Measurements from ENCODE around the gene MYL2.
A peak's percentile ranks its signal among the peaks of the same experiment; 100 is the strongest.

Gene MYL2

GRCh38 chr12:110888256-110888991, 32.0 kb downstream of the MYL2 start:
- no peak for DNase-seq

DNA sequence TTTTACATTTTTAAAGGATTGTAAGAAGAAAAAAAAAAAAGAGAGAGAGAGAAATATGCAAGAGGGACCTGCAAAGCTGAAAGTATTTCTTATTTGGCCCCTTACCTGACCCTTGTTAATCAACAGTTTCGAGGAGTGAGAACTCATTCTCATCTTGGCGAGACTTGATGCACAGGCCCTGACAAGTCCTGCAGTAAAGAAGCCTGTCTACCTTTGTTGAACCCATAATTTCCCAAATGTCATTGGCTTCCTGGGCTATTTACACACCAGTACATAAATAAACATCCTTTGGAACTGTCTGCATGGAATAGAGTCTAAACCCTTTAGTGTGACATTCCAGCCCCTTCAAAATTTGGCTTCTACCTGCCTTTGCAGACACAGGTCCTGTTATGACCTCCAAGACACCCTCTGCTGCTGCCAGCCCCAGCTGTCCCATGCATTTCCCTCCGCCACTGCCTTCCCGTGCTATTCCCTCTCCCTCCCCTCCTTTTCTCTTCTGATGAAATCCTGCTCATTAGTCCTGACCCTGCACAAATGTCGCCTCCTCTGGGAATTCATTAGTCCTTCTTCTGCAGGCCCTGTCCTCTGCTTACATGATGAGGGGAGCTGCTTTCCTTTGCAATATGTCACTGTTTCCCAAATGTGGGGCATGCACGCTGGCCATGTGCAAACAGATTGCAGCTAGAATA, 35.1 kb downstream of the MYL2 start:
- no peak for DNase-seq

- no peak for DNase-seq
Measured at GRCh38 chr12:110883251-110883650, 37.1 kb downstream of the MYL2 start.

GRCh38 chr12:110880651-110881050, 39.7 kb downstream of the MYL2 start:
- DNase-seq: no peak

GRCh38 chr12:110874781-110875180, 45.6 kb downstream of the MYL2 start:
- DNase-seq: no peak

GRCh38 chr12:110874351-110874750, 46.0 kb downstream of the MYL2 start:
- no peak for DNase-seq

DNA sequence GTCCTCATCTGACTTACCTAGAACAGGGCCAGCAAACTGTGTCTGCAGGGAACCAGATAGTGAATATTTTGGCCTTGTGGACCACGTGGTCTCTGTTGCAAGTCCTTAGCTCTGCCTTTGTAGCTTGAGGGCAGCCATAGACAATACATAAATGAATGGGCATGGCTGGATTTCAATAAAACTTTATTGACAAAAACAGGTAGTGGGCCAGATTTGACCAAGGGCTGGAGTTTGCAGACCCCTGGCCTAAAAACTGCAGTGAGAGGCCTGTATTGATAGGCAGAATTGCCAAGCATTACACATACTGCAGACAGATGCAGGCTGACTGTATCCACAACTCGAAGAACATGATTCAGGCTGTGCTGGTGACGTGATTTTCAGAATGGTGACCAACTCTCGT, 48.3 kb downstream of the MYL2 start:
- DNase-seq: no peak

DNA sequence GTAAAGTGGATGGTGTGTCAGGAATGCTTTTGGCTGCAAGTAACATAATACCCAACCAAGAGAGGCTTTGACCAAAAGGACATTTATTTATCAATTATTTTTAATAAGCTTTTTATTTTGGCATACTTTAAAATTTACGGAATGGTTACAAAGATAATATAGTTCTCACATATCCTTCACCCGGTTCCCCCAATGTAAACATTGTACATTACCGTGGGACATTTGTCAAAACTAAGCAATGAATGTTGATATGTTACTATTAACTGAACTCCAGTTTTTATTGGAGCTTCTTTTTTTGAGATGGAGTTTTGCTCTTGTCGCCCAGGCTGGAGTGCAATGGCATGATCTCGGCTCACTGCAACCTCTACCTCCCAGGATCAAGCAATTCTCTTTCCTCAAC, 50.6 kb downstream of the MYL2 start:
- no peak for DNase-seq

DNA sequence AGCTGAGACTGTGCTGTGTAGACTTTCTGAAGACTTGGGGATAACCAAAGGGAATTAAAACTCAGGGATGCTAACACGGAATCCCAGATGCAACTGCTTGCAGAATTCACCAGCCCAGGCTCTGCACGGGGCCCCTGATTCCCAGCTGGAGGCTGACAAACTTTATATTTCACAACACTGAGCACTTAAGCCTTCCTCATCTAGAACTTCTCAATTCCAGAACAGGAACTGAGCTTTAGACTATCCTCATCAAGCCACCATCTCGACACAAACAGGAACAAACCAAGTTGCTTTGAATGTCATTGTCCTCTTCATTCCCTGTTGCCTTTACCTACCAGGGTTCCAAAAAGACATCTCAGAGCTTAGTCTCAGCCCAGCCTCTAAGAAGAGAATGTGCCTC, 51.4 kb downstream of the MYL2 start:
- DNase-seq: no peak

DNA sequence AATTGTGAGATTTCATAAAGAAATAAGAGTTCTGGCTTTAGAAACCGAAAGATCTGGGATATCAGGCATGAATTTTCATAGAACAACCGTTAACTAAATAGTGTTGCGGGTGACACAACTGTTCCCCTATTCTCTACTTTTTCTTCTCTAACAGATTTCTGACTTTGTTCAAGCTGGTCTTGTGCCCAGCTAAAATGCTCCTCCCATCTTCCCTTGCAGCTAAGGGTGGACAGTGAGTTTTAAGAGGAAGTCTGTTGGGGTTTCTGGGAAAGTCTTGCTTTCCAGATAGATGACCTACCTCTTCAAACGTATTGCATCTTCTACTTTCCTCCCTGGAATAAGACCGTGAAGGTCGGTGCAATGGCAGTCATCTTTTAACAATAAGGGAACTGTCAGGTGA, 54.9 kb downstream of the MYL2 start:
- DNase-seq: no peak

GRCh38 chr12:110863161-110863560, 57.2 kb downstream of the MYL2 start:
- DNase-seq: no peak

DNA sequence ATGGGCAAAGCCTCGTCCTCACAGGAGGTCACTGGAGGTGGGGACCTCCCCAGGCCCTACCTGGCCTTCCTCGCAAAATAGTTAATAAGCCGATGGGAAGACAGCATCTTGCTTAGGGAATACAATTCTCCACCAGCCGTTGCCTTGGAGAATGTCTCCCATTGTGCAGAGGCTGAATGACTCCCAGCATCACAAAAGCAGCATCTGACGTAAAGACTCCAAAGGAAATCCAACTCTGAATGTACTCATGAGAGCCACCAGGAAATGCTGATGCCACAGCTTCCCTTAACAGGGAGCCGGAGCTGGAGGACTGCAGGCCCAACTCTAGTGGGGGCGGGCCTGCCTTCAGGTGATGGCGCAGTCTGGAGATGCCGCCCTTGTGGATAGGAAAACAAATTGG, 58.0 kb downstream of the MYL2 start:
- no peak for DNase-seq

DNA sequence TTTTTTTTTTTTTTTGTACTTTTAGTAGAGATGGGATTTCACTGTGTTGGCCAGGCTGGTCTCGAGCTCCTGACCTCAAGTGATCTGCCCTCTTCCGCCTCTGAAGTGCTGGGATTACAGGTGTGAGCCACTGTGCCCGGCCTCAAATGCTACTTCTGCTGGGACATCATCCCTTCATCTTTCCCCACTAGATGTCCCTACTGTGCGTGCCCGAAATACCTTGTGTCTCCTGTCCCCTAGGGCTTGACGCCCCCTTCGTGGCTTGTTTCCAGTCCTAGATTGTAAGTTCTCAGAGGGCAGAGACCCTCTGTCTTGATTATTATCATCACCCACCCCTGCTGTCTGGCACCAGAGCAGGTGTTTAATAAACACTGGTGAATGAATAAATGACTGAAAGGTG, 58.6 kb downstream of the MYL2 start:
- peak; percentile 63 for DNase-seq
